GM10266 (cell line): ENCODE measurements around the gene CHAF1A.

ENCODE experiments used
- DNase-seq: peaks from one replicate; pipeline ENCODE4 v3.0.0; 2012; ENCODE audit errors: extremely low spot score
- TF ChIP-seq, protein P1 (sequence below): IDR thresholded peaks from 2 replicates; pipeline ENCODE4 v1.5.1; 2012; ENCODE audit warnings: mild to moderate bottlenecking, low read depth; ENCODE audit not compliant: control insufficient read depth, insufficient read depth; ENCODE audit errors: missing control alignments

CHAF1A gene

DNA sequence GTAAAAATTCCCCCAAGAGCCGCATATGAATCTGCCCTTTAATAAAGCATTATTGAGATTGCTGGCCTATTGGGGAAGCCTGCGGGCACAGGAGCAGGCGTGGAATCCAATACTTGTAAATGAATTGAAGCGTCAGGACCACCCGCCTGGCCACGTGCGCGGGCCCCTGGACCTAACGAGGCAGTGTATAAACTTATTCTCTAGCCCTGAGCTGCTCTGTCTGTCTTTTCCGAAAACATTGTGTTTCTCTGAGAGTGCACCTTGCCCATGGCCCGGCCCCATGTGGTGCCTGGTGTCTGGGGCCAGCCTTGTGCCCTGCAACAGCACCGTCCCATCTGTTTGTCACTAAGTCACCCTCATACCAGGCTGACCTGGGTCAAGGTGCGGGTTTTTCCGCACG lies 40.7 kb downstream of the CHAF1A start:
- TF ChIP-seq, protein P1, sequence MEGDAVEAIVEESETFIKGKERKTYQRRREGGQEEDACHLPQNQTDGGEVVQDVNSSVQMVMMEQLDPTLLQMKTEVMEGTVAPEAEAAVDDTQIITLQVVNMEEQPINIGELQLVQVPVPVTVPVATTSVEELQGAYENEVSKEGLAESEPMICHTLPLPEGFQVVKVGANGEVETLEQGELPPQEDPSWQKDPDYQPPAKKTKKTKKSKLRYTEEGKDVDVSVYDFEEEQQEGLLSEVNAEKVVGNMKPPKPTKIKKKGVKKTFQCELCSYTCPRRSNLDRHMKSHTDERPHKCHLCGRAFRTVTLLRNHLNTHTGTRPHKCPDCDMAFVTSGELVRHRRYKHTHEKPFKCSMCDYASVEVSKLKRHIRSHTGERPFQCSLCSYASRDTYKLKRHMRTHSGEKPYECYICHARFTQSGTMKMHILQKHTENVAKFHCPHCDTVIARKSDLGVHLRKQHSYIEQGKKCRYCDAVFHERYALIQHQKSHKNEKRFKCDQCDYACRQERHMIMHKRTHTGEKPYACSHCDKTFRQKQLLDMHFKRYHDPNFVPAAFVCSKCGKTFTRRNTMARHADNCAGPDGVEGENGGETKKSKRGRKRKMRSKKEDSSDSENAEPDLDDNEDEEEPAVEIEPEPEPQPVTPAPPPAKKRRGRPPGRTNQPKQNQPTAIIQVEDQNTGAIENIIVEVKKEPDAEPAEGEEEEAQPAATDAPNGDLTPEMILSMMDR, result no peak
- no peak for DNase-seq

DNA sequence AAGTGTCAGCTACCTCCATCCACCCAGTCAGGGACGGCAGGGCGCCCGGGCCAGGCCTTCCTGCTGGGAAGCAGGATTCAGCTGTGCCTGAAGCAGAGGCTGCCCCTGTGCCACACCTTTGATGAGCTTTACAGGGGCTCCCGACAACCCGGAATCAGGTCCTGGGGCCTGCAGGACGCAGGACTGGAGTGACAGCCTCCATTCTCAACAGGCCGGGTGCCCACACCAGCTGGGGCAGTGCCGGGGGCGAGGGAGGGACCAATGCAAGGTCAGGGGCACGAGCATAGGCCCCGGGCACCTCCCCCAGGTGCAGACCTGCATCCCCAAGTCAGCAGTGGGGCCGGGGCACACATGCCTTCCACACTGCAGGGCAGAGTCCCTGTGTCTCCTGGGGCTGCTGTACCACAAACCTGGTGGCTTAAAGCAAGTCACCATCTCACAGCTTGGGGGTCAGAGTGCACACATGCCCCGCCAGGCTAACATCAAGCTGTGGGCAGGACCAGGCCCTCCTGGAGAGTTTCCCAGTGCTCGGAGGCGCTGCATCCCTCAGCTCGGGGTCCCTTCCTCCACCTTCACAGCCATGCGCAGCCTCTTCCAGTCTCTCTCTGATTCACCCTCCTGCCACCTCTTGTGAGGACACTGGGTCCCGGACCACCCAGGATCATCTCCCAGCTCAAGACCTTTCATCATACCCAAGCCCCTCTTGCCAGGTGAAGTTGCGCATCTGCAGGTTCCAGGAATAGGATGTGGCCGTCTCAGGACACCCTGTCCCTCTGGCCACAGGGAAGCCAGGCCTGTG lies 41.7 kb downstream of the CHAF1A start:
- DNase-seq, result no peak
- TF ChIP-seq, protein P1, result no peak

DNA sequence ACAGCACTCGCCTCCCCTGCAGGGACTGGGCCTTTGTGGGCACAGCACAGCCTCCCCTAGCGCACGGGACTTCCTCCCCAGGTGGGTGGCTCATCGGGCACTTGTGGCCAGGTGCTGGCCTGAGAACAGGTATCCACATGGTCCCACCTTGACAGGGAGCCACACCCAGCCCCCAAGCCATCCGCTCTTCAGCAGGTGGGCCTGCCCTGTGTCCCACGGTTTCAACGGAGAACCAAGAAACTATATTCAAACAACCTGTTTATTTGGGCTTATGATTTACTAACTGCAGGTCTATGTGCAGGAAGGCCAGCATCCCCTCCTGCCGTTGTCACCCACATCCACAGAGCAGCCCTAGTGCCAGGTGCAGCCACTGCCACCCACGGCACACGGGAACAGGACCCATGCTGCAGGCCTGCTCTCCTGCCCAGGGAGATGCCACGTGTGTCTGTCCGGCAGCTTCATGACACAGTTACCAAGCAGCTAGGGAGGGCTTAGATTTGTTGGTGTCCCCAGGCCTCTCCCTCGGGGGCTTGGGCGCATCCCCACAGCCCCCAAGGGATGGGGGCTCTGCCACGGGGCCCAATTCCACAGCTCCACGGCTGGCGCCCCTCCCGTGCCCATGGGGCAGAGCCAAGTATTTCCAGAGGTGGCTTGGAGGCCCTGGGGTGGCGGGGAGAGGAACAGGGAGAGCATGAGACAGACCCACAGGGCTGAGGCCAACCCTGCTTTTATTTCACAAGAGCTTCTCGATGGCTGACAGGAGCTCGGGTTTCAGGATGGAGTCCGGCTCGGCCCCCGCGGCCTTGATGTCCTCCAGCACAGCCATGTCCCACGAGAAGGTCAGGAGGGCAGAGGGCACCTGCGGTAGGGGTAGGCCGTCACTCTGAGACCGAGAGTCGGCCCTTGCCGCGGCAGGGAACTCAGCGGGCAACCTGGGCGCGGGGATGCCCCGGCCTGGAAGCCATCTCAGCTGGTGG lies 42.6 kb downstream of the CHAF1A start:
- no peak for DNase-seq

DNA sequence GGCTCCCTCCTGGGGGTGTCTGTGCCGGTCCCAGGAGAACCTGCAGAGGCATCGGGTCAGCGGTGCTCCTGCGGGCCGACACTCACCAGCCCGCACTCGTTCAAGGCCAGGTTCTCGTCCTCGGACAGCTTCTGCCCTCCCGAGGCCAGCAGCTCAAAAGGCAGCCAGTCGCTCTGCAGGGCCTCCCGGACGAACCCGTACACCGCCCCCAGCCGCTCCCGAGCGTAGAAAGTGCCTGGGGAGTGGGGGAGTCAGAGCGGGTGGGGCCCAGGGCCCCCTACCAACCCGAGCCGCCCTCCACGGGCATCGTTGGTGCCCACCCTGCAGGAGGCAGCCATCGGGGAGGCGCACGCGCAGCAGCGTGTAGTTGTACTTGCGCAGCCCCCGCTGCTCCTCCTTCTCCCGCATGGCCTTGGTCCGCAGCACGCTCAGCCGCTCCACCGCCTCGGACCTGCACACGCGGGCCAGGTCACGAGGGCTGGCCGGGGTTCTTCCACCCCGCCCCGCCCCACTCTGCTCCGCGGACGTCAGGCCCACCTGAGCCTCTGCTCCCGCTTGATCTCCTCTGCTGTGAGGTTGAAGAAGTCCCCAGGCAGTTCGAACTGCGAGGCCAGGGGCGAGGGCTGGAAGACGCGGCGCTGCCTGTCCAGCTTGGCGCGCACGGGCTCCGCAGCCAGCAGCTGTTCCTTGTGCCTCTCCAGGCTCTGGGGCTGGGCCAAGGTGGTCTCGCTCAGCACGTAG lies 43.7 kb downstream of the CHAF1A start:
- no peak for DNase-seq
- TF ChIP-seq, protein P1, result no peak

More for the DNA sequence above, 42.6 kb downstream of the CHAF1A start:
- TF ChIP-seq, protein P1, result no peak

DNA sequence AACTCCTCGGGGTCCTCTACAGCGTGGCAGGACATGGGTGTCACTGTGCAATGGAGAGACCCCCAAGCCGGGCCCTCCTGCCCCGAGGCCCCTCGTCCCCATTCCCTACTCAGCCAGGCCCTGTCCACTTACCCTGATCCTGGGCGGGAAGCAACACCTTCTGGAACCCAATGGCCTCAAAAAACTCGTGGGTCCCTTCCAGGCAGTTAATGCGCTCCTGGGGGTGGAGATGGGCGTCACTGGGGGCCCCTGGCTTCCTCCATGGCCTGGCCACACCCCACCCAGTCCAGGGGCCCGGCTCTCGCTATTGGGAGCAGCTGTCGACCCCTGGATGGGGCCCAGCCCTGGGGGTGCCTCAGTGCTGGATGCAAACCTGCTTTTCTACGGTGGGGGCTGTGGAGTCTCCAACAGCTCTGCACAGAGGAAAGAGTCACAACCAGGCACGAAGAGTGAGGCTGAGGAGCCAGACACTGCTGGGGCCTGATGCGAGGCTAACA lies 44.3 kb downstream of the CHAF1A start:
- TF ChIP-seq, protein P1, result no peak
- no peak for DNase-seq

DNA sequence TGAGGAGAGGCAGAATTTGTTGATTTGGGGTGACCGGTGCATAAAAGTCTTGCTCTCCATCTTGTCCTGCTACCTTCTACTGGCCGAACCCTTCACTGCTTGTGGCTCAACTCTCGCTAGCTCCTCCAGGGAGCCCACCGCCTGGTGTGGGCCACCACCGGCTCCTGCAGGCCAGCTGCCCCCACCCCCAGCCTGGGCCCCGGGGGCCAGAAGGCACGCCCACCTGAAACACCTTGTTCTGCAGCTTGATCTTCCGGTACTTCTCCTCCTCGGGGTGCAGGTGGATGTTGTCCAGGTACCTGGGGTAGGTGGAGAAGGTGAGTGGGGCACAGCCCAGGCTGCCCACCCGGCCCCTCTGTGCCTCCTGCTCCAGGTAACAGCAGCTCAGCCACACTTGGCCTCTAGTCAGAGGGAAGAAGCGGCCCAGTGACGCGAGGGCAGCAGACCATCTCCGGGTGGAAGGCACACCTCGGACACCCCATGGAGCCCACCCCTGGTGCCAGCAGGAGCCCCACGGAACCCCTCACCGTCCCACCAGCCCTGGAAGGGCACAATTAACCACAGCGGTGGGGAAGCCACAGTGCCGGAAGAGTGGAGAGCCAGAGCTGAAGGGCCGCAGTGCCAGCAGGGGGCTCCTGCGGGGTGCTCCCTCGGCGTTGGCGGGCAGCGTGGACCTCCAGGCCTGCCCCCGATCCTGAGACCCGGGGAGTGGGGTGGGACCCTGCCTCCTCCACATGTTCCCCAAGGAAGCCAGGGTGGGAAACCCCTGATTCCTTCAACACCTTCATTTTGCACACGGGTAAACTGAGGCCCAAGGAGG lies 45.1 kb downstream of the CHAF1A start:
- DNase-seq, result no peak

More for the DNA sequence above, 45.1 kb downstream of the CHAF1A start:
- TF ChIP-seq, protein P1, result no peak
